22Rv1 (cell line): ENCODE measurements around the gene TMTC4.

Source experiments
- ZFX ChIP-seq: fragments of 450-650 bp; IDR thresholded peaks from 2 replicates; pipeline ENCODE4 v1.6.1; 2017; ENCODE audit warnings: antibody characterized with exemption, borderline replicate concordance
- TF ChIP-seq, protein P1 (sequence below): fragments of 450-650 bp; IDR thresholded peaks from 2 replicates; pipeline ENCODE4 v1.5.1; 2017; ENCODE audit warnings: mild to moderate bottlenecking

DNA sequence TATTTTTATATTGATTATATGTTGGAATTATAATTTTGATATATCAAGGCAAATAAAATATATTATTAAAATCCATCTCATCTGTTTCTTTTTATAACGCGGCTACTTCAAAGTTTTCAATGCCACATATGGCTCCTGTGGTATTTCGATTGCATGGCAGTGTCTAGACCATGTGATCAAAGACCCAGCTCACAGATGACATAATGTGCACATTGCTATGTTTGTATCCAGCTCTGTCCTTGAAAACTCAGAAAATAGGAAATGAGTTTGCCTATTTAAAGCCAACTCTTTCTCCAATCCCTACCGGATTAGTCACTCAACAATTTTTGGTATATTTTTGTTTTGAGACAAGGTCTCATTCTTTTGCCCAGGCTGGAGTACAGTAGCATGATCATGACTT lies 26.2 kb downstream of the TMTC4 start:
- TF ChIP-seq, protein P1, sequence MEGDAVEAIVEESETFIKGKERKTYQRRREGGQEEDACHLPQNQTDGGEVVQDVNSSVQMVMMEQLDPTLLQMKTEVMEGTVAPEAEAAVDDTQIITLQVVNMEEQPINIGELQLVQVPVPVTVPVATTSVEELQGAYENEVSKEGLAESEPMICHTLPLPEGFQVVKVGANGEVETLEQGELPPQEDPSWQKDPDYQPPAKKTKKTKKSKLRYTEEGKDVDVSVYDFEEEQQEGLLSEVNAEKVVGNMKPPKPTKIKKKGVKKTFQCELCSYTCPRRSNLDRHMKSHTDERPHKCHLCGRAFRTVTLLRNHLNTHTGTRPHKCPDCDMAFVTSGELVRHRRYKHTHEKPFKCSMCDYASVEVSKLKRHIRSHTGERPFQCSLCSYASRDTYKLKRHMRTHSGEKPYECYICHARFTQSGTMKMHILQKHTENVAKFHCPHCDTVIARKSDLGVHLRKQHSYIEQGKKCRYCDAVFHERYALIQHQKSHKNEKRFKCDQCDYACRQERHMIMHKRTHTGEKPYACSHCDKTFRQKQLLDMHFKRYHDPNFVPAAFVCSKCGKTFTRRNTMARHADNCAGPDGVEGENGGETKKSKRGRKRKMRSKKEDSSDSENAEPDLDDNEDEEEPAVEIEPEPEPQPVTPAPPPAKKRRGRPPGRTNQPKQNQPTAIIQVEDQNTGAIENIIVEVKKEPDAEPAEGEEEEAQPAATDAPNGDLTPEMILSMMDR, result no peak
- TF ChIP-seq ZFX, result no peak
